ENCODE results near the gene TFF3.

The TFF3 gene

DNA sequence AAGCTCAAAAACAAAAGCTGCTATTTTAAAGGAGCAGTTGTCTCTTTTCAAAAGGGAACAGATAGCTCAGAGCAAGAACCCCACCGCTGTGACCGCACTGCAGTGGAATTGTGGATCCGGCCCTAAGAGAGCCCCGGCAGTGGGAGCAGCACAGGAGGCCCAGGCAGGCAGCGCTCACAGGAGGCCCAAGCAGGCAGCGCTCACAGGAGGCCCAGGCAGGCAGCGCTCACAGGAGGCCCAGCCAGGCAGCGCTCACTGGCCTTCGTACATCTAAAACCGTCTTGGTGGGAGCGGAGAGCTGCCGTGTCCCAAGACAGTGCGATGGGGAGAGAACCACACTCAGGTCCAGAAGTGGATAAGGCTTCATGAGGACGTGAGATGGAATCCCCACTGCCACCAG lies 4.0 kb downstream of the TFF3 start:
- TF ChIP-seq, protein P1, sequence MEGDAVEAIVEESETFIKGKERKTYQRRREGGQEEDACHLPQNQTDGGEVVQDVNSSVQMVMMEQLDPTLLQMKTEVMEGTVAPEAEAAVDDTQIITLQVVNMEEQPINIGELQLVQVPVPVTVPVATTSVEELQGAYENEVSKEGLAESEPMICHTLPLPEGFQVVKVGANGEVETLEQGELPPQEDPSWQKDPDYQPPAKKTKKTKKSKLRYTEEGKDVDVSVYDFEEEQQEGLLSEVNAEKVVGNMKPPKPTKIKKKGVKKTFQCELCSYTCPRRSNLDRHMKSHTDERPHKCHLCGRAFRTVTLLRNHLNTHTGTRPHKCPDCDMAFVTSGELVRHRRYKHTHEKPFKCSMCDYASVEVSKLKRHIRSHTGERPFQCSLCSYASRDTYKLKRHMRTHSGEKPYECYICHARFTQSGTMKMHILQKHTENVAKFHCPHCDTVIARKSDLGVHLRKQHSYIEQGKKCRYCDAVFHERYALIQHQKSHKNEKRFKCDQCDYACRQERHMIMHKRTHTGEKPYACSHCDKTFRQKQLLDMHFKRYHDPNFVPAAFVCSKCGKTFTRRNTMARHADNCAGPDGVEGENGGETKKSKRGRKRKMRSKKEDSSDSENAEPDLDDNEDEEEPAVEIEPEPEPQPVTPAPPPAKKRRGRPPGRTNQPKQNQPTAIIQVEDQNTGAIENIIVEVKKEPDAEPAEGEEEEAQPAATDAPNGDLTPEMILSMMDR (IDR thresholded peaks at IDR 0.05; ENCODE audit: borderline replicate concordance, control extremely low read depth, extremely low read depth, insufficient read depth, missing control alignments), result no peak
- DNase-seq (ENCODE audit: low spot score), result no peak
- in situ Hi-C loops (cut with MboI; ENCODE audit: low sequenced_read_pairs, unreplicated experiment), result no loop called here

DNA sequence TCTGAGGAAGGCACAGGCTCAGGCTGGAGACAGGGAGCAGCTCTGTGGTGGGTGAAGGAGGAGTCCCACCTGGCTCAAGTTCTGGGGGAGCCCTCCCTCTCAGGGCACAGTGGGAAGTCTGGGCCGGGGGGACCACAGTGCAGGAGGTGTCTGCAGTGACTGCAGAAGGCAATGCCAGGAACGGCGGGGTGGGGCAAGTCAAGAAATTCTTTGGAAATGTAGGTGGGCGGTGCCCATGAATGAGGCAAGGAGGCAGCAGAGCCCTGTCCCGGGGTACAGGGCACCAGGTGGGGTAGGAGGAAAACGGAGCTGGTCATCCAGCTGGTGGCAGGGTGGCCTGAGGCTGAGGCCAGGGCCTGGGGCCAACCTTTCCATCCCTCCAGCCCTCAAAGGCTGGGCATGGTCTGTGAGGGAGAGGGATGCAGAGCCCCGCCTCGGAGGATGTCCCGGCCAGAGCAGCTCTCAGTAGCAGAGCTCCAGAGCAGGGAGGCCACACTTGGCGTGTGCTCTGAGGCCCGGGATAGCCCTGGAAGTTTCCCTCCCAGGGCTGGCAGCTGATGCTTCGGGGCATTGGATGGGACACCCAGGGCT lies 4.7 kb downstream of the TFF3 start:
- TF ChIP-seq, protein P1 (IDR thresholded peaks at IDR 0.05; ENCODE audit: borderline replicate concordance, control extremely low read depth, extremely low read depth, insufficient read depth, missing control alignments), result no peak
- no peak for DNase-seq (ENCODE audit: low spot score)
- in situ Hi-C loops (cut with MboI; ENCODE audit: low sequenced_read_pairs, unreplicated experiment), result no loop called here

DNA sequence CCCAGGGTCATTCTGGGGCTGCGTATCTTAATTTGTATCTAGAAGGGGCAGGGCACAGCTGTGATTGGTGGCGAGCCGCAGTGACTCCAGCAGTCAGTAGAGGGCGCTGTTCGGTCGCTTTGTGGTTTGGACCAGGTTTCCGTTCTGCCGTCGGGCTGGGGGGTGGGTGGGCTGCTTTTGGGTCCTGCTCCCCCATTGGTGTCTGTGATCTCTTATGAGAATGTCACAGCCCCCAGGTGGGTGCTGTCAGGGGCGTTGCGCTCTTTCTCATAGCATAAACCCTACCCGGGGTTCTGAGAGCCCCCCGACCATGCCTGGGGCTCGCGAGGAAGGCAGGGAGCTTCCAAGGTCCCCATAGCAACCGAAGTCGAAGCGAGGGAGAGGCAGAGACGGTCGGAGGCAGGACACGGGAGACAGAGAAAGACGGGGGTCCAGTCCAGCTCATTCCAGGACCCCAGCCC lies 5.4 kb downstream of the TFF3 start:
- TF ChIP-seq, protein P1 (IDR thresholded peaks at IDR 0.05; ENCODE audit: borderline replicate concordance, control extremely low read depth, extremely low read depth, insufficient read depth, missing control alignments), result peak; percentile 94
- peak; percentile 89 for DNase-seq (ENCODE audit: low spot score)
- in situ Hi-C loops (cut with MboI; ENCODE audit: low sequenced_read_pairs, unreplicated experiment), result no loop called here

DNA sequence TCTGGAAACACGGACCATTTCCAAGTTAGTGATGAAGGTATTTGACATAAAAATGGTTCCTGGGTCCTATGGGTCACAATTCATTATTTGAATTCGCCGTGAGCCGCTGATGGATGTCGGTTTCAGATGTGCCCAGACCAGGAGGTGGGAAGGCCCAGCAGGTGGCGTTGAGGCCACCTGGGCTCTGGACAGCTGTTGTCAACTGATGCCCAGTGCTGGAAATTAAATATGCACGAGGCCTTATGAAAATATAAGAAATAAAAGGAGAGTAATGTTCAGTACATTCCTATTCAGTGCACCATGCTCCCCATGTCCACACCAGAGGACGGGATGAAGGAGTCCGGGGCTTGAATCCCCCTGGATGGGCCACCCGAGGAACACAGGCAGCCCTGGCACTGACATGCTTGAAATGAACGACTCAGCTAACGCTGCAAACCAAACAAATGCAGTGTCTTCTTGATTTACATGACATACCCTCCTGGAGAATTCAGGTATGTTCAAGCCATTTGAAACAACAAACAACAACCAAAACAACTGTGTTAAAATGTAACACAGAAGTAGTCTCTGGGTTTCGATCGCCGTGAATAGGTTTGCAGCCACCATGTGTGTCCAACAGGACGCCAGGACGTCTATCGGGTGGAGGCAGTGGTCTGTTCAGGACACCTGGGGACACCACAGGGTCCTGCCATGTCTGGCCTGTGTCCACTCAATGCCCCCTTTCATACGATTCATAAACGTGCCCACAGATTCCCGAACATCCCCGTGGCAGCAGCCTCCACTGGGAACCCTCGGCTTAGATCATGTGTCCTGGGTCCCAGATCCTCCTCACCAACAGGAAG lies 6.1 kb downstream of the TFF3 start:
- no peak for DNase-seq (ENCODE audit: low spot score)
- TF ChIP-seq, protein P1 (IDR thresholded peaks at IDR 0.05; ENCODE audit: borderline replicate concordance, control extremely low read depth, extremely low read depth, insufficient read depth, missing control alignments), result no peak
- in situ Hi-C loops (cut with MboI; ENCODE audit: low sequenced_read_pairs, unreplicated experiment), result no loop called here

DNA sequence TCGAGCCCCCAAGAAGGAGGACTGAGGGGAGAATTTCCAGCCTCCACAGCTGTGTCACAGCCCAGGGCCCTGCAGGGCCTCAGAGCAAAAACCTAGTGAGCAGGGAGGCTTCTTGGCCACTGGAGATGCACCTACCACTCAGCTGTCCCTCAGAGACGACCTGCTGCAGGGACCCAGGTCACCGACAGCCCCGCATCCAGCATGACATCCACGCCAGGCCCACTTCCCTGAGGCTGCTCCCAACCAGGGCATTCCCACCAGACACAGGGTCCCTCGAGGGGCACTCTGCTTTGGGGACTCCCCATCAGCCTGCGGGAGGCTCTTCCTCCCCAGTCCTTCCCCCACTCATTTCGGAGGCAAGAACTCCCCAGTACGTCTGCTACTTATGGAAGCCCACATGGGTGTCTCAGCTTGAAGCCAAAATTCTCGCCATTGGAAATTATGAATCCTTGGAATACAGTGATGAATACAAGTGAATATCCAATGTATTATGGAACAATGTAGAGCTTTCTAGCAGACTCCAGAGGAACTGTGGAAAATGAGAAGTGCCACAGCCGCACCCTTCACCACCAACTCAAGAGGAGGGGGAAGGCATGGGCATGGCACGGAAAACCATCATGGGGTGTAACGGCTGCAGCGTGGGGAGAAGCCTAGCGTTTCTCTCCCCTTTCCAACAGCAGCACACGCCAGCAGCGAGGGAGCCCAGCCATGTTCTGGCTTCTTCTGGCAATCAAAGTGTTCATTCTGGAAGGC lies 6.9 kb downstream of the TFF3 start:
- TF ChIP-seq, protein P1 (IDR thresholded peaks at IDR 0.05; ENCODE audit: borderline replicate concordance, control extremely low read depth, extremely low read depth, insufficient read depth, missing control alignments), result no peak
- in situ Hi-C loops (cut with MboI; ENCODE audit: low sequenced_read_pairs, unreplicated experiment), result no loop called here
- DNase-seq (ENCODE audit: low spot score), result no peak

DNA sequence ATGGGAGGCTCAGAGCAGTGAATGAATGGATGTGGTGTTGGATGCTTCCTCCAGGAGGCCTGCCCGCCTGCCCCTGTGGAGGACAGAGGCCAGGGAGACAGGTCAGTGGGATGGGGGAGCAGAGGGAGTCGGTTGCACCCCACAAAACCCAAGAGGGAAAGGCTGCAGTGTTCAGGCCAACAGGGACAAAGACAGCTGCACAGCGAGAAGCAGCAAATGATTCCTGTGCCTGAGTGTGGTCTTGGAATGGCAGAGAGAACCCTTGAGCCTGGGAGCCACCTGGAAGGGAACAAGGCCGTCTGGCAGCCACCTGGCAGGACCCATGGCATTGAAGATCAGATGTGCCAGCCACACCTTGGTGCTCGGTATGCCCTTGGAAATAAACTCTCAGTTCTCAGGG lies 8.1 kb downstream of the TFF3 start:
- TF ChIP-seq, protein P1 (IDR thresholded peaks at IDR 0.05; ENCODE audit: borderline replicate concordance, control extremely low read depth, extremely low read depth, insufficient read depth, missing control alignments), result no peak
- in situ Hi-C loops (cut with MboI; ENCODE audit: low sequenced_read_pairs, unreplicated experiment), result no loop called here
- DNase-seq (ENCODE audit: low spot score), result no peak

All from GM13976 (cell line).